Suppressor macrophage treated with lipopolysaccharide for 4 hours (primary cell): ENCODE measurements around the gene CNGA3.
"Not testable (repeated sequence)": the region's sequence is repeated elsewhere in the genome, so short reads cannot be mapped to it uniquely, and the experiment has no call there.

Experiments used
- DNase-seq: peaks from one replicate; pipeline ENCODE4 v3.0.0-alpha.2; 2020

The CNGA3 gene

GRCh38 chr2:98404556-98405250 is 58.4 kb downstream of the CNGA3 start:
- DNase-seq = no peak

DNA sequence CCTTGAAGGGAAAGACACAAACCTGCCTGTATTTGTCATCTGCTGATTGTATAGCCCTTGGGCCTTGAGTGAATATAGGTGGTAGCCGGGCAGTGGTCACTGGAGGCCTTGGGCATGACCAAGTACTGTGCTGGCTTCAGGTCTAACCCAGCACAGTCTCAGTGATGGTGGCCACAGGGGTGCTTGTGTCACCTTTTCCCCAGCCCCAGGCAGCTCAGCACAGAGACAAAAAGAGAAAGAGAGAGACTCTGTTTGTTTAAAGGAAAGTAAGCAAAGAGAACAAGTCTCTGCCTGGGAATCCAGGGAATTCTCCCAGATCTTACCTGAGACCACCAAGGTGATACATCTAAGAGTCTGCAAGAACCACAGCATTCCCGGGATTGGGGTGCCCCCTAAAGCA is 59.0 kb downstream of the CNGA3 start:
- no peak for DNase-seq

DNA sequence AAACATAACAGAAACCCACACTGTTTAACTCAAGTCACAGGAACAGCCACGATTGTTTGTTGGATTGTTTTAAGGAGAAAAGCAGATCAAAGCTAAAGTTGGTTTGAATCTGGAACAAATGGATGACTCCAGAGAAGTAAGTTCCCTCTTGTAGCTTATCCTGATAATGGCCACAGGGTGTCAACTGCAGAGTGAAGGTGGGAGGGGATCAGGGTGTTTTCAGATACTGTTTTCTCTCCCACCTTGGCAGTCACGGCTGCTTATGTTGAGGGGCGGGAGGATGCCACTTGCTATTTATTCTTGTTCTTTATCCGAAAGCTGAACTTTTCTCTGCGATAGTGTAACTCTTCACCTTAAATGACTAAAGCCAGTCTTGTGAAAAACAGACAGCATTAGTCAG is 61.9 kb downstream of the CNGA3 start:
- DNase-seq = no peak

GRCh38 chr2:98412751-98413458 is 66.6 kb downstream of the CNGA3 start:
- DNase-seq = peak; percentile 86

DNA sequence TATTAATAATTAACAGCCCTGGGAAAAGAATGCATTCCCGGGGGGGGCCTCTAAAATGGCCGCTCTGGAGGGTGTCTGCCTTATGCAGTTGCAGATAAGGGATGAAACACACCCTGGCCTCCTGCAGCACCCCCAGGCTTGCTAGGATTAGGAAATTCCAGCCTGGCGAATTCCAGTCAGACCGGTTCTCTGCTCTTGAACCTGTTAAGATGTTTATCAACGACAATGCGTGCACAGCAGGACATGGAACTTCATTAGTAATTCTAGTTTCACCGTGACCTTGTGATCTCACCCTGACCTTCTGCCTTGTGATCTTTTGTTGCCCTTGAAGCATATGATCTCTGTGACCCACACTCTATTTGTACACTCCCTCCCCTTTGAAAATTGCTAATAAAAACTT is 68.0 kb downstream of the CNGA3 start:
- DNase-seq = not testable (repeated sequence)

GRCh38 chr2:98415719-98416248 is 69.5 kb downstream of the CNGA3 start:
- DNase-seq = not testable (repeated sequence)

DNA sequence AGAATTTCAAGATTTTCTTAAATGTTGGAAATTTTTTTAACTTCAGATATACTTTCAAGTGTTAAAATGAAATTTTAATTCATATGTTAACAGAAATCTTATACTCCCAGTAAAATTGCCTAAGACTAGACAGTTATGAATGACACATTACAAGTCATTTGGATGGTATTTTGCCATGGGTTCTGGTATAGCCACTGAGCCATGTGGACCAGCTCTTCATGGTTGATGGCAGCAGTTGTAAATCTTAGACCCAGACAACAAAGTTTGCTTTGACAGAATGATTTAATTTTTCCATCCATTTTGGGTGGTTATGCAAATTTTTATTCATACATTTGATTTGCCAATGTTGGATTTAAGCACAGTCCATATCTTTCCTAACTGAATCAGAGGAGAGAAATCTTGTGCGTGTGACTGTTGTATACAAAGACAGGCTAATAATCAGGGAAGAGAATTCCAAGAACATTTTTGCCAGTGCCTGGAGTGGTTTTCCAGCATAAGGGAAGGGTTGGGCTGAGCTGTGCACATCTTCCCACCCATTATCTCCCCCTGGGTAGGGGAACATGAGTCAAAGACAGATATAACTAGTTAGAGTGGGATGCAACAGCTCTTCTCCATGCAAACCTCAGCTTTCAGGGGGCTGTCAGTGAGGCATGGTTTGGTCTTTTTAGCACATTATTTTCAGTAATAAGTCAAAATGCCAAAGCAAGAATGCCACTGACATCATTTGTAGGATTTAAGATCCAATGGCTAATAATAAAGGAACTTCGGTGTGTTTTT is 70.3 kb downstream of the CNGA3 start:
- no peak for DNase-seq

DNA sequence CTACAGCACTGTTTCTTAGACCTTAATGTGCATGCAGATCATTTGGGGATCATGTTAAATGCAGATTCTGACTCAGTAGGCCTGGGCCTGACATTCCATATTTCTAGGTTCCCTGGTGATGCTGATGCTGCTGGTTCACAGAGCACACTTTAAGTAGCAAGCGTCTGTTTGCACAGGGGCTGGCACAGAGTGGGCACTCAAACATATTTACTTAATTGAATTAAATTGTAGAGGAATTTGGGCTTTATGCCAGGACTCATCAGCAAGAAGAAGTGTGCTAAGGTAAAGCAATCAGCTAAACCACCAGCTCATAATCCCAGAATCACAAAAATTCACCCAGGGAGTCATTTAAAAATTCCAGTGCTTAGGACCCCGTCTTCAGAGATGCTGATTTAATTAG is 73.3 kb downstream of the CNGA3 start:
- DNase-seq = no peak

- DNase-seq = no peak
Observed at GRCh38 chr2:98419977-98420725, 73.9 kb downstream of the CNGA3 start.

- DNase-seq = no peak
Observed at GRCh38 chr2:98422449-98422848, 76.2 kb downstream of the CNGA3 start.

DNA sequence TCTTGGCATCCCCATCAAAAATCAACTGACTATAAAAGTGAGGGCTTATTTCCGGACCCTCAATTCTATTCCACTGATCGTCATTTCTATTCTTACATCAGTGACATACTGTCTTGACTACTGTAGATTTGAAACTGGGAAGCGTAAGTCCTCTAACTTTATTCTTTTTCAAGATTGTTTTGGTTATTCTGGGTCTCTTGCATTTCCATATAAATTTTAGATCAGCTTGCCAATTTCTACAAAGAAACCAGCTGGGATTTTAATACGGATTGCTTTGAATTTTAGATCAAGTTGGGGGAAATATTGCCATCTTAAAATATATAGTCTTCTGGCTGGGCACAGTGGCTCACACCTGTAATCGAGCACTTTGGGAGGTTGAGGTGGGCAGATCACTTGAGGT is 80.5 kb downstream of the CNGA3 start:
- DNase-seq = no peak

DNA sequence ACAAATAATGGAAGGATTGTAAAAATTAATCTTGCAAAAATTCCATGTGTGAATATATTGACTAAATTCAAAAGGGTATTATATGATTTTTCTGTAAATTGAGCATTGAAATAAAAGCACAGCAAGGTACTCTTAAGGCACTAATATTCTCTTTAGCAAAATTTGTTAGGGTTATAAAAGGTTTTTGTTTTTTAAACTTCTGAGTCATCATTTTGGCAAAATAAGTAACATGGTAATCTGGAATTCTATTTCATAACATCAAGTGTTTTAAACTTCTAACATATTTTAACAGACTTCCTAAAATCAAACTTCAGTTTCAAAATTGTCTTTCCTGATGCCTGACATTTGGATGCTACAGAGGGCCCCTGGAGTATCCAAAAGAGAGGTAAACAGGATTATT is 85.9 kb downstream of the CNGA3 start:
- DNase-seq = no peak

GRCh38 chr2:98433363-98433964 is 87.2 kb downstream of the CNGA3 start:
- no peak for DNase-seq

DNA sequence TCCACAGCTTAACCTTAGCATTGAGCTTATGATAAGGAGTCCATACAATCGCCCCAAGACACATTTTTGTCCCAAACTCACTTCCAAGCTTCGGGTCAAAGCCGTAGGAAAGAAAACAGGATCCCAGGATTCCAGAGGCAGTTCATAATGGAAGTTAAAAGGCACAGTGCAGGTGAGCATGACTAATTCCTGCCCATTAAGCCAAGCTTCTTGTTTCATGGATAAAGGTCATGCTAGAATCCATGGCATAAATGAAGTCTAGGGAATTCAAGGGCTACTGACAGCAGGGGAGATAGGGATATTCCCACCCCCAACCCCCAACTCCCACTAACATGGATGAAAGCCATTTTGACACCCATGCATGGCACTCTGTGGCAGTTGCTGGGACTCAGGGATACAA is 88.2 kb downstream of the CNGA3 start:
- no peak for DNase-seq

DNA sequence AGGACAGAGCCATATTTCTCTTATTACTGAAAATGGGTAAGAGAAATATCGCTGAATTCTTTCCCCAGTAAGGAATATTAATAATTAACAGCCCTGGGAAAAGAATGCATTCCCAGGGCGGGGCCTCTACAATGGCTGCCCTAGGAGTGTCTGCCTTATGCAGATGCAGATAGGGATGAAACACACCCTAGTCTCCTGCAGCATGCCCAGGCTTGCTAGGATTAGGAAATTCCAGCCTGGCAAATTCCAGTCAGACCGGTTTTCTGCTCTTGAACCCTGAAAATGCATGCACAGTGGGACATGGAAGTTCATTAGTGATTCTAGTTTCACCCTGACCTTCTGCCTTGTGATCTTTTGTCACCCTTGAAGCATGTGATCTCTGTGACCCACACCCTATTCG is 89.4 kb downstream of the CNGA3 start:
- DNase-seq = not testable (repeated sequence)

- no peak for DNase-seq
Observed at GRCh38 chr2:98436734-98437133, 90.5 kb downstream of the CNGA3 start.

- DNase-seq = peak; percentile 58
Observed at GRCh38 chr2:98438190-98439133, 92.2 kb downstream of the CNGA3 start.

DNA sequence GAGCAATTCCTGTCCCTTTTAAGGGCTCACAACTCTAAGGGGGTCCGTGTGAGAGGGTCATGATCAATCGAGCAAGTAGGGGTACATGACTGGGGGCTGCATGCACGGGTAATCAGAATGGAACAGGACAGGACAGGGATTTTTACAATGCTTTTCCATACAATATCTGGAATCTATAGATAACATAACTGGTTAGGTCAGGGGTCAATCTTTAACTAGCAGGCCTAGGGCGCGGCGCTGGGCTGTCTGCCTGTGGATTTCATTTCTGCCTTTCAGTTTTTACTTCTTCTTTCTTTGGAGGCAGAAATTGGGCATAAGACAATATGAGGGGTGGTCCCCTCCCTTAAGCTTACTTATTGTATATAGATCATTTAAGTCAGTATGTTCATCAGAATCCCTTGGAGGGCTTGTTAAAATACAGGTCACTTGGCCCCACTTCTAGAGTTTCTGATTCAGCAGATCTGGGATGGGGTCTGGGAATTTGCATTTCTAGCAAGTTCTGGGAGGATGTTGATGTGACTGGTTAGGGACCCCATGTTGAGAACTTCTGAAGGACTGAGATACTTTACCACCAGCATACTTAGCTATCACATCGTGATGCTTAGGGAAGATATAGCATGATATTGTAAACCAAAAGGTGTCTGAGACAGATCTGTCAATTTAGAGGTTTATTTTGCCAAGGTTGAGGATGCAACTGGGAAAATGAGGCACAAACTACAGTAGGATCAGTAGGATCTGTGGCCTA is 95.6 kb downstream of the CNGA3 start:
- DNase-seq = no peak

DNA sequence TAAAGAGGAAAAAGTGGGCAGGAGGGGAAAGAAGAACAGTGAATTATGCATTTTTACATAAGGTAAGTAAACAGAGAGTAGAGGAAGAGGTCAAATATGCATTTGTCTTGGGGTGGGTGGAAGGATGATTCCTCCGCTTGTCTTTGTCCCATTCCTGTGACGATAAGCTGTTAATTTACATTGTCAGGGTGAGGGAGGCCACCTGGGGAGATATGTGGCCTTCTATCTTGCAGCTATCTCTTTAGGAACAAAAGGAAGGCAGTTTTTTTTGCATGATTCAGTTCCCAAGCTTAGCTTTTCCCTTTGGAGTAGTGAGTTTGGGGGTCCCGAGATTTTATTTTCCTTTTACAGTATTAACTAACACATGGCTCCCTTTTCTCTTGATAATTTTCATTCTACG is 96.2 kb downstream of the CNGA3 start:
- DNase-seq = no peak

- DNase-seq = peak; percentile 83
Observed at GRCh38 chr2:98444436-98445176, 98.3 kb downstream of the CNGA3 start, which contains the start of gene INPP4A. INPP4A (plus strand) TSS chr2:98444858; CDS start chr2:98520049, 75,191 bp downstream.
